ENCODE results near the gene C1orf105.
A peak's percentile ranks its signal among the peaks of the same experiment; 100 is the strongest.

C1orf105 gene

DNA sequence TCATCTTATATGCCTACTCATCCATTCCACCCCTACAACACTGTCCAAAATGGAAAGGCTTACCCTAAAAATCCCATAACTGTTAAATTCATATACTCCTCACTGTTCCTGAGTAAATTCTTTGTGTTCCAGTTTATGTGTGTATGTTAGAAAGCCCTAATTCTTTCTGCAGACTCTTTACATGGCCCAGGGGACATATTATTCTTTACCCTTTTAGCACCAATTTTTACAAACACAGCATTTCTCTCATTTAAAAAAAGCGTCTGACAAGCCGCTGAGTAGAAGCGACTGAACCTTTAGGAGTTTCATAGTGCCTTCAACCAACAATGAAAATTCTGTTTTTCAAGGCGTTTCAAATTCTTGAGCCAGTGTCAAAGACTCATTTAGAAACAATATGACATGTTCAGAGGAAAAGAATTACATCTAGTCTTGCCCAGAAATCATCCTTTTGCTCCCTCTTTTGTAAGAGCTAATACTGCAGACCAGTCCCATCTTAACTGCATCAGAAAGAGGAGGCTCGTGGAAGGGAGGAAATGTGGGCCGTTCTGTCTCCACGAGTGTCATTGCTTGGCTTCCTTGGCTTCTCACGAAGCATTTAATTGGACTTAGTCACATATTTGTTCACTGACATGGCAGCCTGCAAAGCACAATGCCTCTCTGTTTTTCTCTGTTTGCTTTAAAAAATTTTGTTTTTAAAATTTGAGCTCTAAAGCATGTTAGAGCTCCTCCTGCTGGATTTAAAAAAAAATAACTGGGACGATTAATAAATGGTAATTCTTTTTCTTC is 21.3 kb upstream of the C1orf105 start:
- H3K4me1 Mint-ChIP-seq = peaks cover 58% of the 10 kb centered on the region
- ATAC-seq (replicated peaks; ENCODE audit: extremely low read depth, poor library complexity, severe bottlenecking) = peak; percentile 34
- peaks cover 2% of the 10 kb centered on the region for H3K36me3 Mint-ChIP-seq (ENCODE audit: insufficient read depth)
- peak overlapping the region; percentile 32 for H3K4me3 Mint-ChIP-seq
- no peaks in the 10 kb centered on the region for H3K27me3 Mint-ChIP-seq
- no peak for DNase-seq (ENCODE audit: low spot score in 2 of 2)
- no peaks in the 10 kb centered on the region for H3K9me3 Mint-ChIP-seq
- peak overlapping the region; percentile 65 for H3K27ac Mint-ChIP-seq (ENCODE audit: low read depth)

DNA sequence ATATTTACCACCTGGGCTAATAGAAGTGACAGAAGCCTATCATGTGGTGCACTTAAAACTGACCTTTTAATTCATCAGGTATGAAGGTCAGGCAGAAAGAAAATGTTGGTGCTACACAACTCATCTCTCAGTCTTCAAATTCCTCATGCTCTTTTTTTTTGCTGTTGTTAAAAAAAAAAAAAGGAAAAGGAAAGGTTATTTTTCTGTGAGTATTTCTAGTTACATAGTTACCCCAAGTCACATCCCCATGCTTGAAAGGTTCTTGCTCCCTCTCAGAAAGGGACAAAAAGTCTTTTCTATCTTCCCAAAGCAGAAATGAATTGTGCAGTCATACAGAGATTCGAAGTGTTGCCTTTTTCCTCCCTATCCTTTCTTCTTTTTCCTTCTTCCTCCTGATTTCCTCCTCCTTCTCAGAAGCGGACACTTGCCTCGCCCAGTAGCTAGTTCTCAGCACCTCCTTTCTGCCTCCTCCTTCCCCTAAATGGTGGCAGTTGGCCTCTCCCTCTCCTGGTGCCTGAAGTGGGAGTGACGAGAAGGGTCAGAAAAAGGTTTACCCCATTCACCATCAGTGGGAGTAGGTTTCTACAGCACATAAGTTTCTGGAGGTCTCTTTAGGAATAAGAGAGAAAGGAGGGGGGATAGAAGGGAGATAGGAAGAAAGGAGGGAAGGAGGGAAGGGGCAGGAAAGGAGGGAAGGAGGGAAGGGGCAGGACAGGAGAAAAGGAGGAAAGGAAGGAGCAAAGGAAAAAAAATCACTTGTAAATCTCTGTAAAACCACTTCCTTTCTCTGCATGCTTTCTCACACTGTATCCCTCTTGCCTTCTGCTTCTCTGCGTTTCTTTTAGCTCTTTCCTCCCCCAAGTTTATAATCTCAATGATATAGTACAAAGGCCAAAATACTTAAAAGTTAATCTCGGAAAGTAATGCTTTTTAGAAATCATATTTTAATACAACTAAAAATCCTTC is 20.4 kb upstream of the C1orf105 start:
- no peaks in the 10 kb centered on the region for H3K27me3 Mint-ChIP-seq
- peak overlapping the region; percentile 32 for H3K4me3 Mint-ChIP-seq
- DNase-seq (ENCODE audit: low spot score in 2 of 2) = no peak
- no peaks in the 10 kb centered on the region for H3K9me3 Mint-ChIP-seq
- peak overlapping the region; percentile 65 for H3K27ac Mint-ChIP-seq (ENCODE audit: low read depth)
- peaks cover 2% of the 10 kb centered on the region for H3K36me3 Mint-ChIP-seq (ENCODE audit: insufficient read depth)
- H3K4me1 Mint-ChIP-seq = peaks cover 49% of the 10 kb centered on the region
- no peak for ATAC-seq (replicated peaks; ENCODE audit: extremely low read depth, poor library complexity, severe bottlenecking)

DNA sequence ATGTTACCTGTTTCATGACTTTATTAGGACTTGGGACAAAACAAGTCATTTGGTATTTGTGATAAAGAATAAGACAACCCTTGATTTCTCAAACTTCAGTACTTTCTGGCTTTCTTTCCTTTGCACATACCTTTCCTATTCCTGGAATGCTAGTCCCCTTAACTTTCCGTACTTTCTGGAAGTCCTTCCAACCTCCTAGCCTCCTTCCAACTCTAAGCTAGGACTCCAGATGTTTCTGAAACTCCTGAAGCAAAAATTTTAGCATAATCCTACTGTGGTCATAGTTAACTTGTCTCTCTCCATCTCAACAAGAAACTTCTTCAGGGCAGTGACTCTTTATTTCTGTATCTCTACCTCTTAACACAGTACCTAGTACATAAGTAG is 19.8 kb upstream of the C1orf105 start:
- peaks cover 2% of the 10 kb centered on the region for H3K36me3 Mint-ChIP-seq (ENCODE audit: insufficient read depth)
- no peaks in the 10 kb centered on the region for H3K27me3 Mint-ChIP-seq
- no peaks in the 10 kb centered on the region for H3K9me3 Mint-ChIP-seq
- no peak overlapping the region for H3K4me3 Mint-ChIP-seq
- no peak overlapping the region for H3K27ac Mint-ChIP-seq (ENCODE audit: low read depth)
- ATAC-seq (replicated peaks; ENCODE audit: extremely low read depth, poor library complexity, severe bottlenecking) (no peak), DNase-seq (ENCODE audit: low spot score in 2 of 2) (no peak)
- peaks cover 47% of the 10 kb centered on the region for H3K4me1 Mint-ChIP-seq

DNA sequence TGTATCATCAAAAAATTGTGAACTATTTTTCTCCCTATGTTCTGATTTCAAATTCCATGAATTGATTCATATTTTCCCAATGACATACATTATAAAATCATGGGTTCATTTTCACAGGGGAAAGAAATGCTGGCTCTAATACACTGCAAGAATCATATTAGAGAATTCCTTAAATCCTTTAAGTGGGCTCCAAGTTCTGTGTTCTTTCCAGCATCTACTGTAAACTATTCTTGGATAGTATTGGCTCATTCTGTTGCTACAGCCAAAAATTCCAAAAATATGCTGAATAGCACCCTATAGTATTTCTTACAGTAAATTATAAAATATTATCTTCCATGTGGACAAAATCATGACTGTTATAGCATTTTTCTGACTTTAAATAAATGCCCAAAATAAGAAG is 19.0 kb upstream of the C1orf105 start:
- Mint-ChIP-seq H3K27me3 (no peaks in the 10 kb centered on the region), H3K4me1 (peaks cover 47% of the 10 kb centered on the region), H3K4me3 (no peak overlapping the region), H3K36me3 (ENCODE audit: insufficient read depth) (peaks cover 4% of the 10 kb centered on the region), H3K9me3 (no peaks in the 10 kb centered on the region), H3K27ac (ENCODE audit: low read depth) (no peak overlapping the region)
- ATAC-seq (replicated peaks; ENCODE audit: extremely low read depth, poor library complexity, severe bottlenecking) = no peak
- no peak for DNase-seq (ENCODE audit: low spot score in 2 of 2)

DNA sequence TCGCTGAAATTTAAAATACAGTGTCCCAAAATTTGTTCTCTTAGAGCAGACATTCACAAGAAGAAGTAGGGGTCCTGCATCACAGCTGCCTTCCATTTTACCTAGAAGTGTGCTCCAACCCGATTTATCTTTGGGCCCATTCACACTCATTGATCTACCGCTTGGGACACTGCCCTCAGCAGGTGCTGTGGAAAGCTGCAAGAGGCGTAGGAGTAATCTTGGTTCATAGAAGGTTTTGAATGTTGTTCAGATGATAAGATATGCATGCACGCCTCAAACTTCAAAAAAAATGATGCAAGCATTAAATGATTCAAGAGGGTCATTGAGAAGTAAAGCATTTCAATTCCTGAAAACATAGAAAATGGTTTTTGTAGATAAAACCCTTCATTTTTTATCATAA is 18.6 kb upstream of the C1orf105 start:
- Mint-ChIP-seq H3K36me3 (ENCODE audit: insufficient read depth) (peaks cover 4% of the 10 kb centered on the region), H3K4me3 (no peak overlapping the region), H3K9me3 (no peaks in the 10 kb centered on the region), H3K4me1 (peaks cover 47% of the 10 kb centered on the region), H3K27me3 (no peaks in the 10 kb centered on the region), H3K27ac (ENCODE audit: low read depth) (no peak overlapping the region)
- ATAC-seq (replicated peaks; ENCODE audit: extremely low read depth, poor library complexity, severe bottlenecking) = no peak
- DNase-seq (ENCODE audit: low spot score in 2 of 2) = no peak

DNA sequence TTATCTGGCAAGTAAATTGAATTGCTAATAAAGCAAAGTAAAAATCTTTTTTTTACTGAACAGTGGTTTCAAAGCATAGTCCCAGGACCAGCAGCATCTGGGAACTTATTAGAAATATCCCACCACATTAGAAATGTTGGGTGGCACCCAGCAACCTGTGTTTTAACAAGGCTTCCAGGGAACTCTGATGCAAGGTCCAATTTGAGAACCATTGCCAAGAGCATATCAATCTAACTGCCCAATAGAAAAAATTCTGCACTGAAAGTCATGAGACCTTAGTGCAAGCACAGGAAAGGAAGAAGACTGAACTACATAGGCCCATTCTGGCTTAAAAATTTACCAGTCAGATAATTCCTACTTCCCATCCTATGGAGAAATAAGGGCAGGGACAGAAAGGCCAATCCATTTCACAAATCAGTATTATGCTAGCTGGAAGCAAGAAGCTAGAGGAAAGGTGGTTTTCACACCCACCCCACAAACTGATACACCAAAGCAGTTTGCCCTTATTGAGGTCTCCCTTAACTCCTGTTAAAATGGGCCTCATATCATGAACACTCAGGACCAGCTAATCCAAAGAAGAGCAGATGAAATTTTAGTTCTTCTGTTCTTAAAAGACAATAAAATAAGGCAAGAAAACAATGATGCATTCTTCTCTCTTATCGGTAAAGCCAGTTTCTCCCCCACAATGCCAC is 17.5 kb upstream of the C1orf105 start:
- Mint-ChIP-seq H3K36me3 (ENCODE audit: insufficient read depth) (peaks cover 2% of the 10 kb centered on the region), H3K27me3 (no peaks in the 10 kb centered on the region), H3K4me3 (no peak overlapping the region), H3K27ac (ENCODE audit: low read depth) (no peak overlapping the region), H3K9me3 (no peaks in the 10 kb centered on the region), H3K4me1 (peaks cover 43% of the 10 kb centered on the region)
- no peak for ATAC-seq (replicated peaks; ENCODE audit: extremely low read depth, poor library complexity, severe bottlenecking)
- no peak for DNase-seq (ENCODE audit: low spot score in 2 of 2)

DNA sequence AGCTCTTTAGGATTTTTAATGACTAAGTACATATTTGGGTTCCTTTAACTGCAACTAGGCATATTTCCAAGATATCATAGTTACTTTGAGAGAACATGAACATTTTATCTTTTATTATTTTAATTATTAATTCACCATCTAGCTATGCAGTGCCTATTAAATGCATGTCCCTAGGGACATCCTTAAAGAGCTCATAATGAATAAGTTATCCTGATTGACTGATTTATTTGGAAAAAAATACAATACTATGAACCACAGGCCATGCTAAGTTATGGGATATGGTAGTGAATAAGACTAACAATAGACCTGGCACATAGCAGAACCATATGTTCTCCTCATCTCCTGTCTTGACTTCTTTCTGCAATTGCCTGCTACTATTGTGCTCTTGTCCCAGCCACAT is 16.4 kb upstream of the C1orf105 start:
- H3K4me1 Mint-ChIP-seq = peaks cover 32% of the 10 kb centered on the region
- H3K27me3 Mint-ChIP-seq = no peaks in the 10 kb centered on the region
- ATAC-seq (replicated peaks; ENCODE audit: extremely low read depth, poor library complexity, severe bottlenecking) = no peak

DNA sequence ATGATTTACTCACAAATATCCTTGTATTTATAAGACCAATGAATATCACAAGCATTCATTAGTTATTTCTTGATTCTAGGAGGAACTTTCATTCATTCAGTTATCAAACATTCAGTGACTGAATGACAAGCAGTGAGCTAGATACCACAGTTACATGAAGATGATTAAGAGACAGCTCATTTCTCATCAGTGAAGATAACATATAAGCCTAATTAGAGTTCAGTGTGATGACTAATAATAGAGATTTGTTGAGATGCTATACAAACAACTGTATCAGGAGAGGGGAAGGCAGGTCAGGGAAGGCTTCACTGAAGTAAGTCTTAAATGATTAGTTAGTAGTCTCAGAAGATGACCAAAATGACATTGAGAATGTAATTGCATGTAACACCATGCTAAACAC is 14.6 kb upstream of the C1orf105 start:
- Mint-ChIP-seq H3K27me3 (no peaks in the 10 kb centered on the region), H3K4me1 (peaks cover 14% of the 10 kb centered on the region), H3K9me3 (no peaks in the 10 kb centered on the region), H3K36me3 (ENCODE audit: insufficient read depth) (peaks cover 2% of the 10 kb centered on the region), H3K4me3 (no peak overlapping the region), H3K27ac (ENCODE audit: low read depth) (no peak overlapping the region)
- no peak for ATAC-seq (replicated peaks; ENCODE audit: extremely low read depth, poor library complexity, severe bottlenecking)
- DNase-seq (ENCODE audit: low spot score in 2 of 2) = no peak

More for the DNA sequence above, 16.4 kb upstream of the C1orf105 start:
- peaks cover 2% of the 10 kb centered on the region for H3K36me3 Mint-ChIP-seq (ENCODE audit: insufficient read depth)
- no peak for DNase-seq (ENCODE audit: low spot score in 2 of 2)
- H3K4me3 Mint-ChIP-seq = no peak overlapping the region
- H3K9me3 Mint-ChIP-seq = no peaks in the 10 kb centered on the region
- no peak overlapping the region for H3K27ac Mint-ChIP-seq (ENCODE audit: low read depth)

DNA sequence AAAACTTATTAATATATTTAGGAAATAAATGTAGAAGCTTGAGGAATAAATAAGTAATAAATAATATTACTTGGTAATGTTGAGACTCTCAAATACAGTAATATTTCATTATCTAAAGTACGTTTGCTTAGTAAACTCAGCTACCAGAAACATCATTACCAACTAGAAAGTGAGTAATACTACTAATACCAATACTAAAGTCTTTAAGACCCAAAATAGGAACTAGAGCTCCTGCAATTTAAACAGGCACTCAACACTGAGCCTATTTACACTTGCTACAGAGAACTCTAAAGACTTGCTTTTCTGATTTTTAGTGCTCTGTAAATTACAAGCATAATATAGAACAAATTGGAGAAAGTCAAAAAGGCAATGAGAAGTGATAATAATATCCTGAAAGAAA is 13.5 kb upstream of the C1orf105 start:
- ATAC-seq (replicated peaks; ENCODE audit: extremely low read depth, poor library complexity, severe bottlenecking) = no peak
- H3K27me3 Mint-ChIP-seq = no peaks in the 10 kb centered on the region

DNA sequence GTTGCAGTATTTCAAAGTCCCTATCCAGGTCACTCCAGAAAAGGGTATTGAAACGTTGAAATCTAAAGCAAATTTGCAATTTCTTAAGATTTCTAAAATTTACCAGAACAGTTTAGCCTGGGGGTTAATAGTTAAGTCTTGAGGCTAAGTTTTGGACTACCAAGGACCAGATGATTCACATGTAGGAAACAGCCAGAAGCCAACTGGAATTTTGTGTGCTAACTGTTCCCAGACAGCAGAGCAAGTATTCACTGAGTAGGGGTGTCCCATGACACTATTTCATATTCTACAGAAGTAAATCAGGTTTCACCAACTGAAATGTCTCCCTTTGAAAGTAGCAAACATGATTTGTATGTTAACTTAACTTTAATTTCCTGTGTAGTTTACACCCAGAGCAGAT is 11.5 kb upstream of the C1orf105 start:
- ATAC-seq (replicated peaks; ENCODE audit: extremely low read depth, poor library complexity, severe bottlenecking) (no peak), DNase-seq (ENCODE audit: low spot score in 2 of 2) (no peak)
- no peak overlapping the region for H3K4me3 Mint-ChIP-seq
- H3K4me1 Mint-ChIP-seq = no peaks in the 10 kb centered on the region
- no peaks in the 10 kb centered on the region for H3K27me3 Mint-ChIP-seq
- no peaks in the 10 kb centered on the region for H3K9me3 Mint-ChIP-seq
- H3K36me3 Mint-ChIP-seq (ENCODE audit: insufficient read depth) = peaks cover 4% of the 10 kb centered on the region
- H3K27ac Mint-ChIP-seq (ENCODE audit: low read depth) = no peak overlapping the region

More for the DNA sequence above, 13.5 kb upstream of the C1orf105 start:
- Mint-ChIP-seq H3K9me3 (no peaks in the 10 kb centered on the region), H3K27ac (ENCODE audit: low read depth) (no peak overlapping the region), H3K4me3 (no peak overlapping the region), H3K36me3 (ENCODE audit: insufficient read depth) (peaks cover 2% of the 10 kb centered on the region), H3K4me1 (peaks cover 13% of the 10 kb centered on the region)
- DNase-seq (ENCODE audit: low spot score in 2 of 2) = no peak

DNA sequence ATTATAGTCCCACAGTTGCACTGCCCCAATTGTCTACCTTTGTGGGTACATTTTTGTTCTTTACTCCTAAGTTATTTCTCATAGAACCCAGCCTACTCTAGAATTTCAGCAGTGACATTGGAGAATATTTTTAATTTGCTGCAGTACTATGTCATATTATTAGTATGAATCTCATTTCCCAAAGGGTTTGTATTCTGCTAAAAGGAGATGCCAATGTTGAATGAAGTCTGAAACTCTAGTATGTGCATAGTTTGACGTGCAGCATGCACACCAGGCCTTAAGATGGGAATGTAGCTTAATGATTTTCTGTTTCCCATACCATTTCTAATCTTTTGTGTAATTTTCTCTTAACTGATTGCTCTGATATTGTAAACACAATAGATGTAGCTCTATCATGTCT is 10.5 kb upstream of the C1orf105 start:
- Mint-ChIP-seq H3K4me1 (no peaks in the 10 kb centered on the region), H3K36me3 (ENCODE audit: insufficient read depth) (peaks cover 4% of the 10 kb centered on the region), H3K4me3 (no peak overlapping the region), H3K27me3 (no peaks in the 10 kb centered on the region), H3K9me3 (no peaks in the 10 kb centered on the region), H3K27ac (ENCODE audit: low read depth) (no peak overlapping the region)
- DNase-seq (ENCODE audit: low spot score in 2 of 2) (no peak), ATAC-seq (replicated peaks; ENCODE audit: extremely low read depth, poor library complexity, severe bottlenecking) (no peak)

DNA sequence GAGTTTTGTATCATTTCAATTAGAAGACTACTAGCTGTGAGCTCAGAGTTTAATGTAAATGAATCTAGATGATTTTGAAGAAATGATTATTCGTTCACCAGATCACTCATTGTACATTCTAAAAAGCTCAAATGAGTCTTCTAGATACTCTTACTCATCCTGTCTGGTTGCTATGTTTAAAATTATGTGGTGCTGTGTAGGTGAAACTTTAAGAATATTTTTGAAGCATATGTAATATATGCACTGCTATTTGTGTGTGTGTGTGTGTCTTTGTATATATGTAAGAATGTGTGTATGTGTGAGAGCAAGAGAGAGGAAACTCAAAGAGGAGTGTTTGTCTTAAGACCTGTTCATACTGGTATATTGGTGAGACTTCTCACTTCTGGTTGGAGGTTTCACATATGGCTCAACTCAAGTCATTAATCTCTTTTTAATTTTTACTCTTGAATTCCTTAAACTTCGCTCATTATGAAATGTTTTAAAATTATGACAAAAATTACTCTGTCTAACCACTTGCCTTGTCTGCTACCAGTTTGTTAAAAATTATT is 8.6 kb upstream of the C1orf105 start:
- ATAC-seq (replicated peaks; ENCODE audit: extremely low read depth, poor library complexity, severe bottlenecking) (no peak), DNase-seq (ENCODE audit: low spot score in 2 of 2) (no peak)
- no peaks in the 10 kb centered on the region for H3K27me3 Mint-ChIP-seq
- no peaks in the 10 kb centered on the region for H3K4me1 Mint-ChIP-seq
- H3K27ac Mint-ChIP-seq (ENCODE audit: low read depth) = no peak overlapping the region
- H3K4me3 Mint-ChIP-seq = no peak overlapping the region
- H3K9me3 Mint-ChIP-seq = no peaks in the 10 kb centered on the region
- H3K36me3 Mint-ChIP-seq (ENCODE audit: insufficient read depth) = peaks cover 1% of the 10 kb centered on the region
